Measurements from ENCODE around the gene ZBTB46.

GRCh38 chr20:63846888-63847236 lies 15.8 kb upstream of the ZBTB46 start:
- TF ChIP-seq, protein P1, sequence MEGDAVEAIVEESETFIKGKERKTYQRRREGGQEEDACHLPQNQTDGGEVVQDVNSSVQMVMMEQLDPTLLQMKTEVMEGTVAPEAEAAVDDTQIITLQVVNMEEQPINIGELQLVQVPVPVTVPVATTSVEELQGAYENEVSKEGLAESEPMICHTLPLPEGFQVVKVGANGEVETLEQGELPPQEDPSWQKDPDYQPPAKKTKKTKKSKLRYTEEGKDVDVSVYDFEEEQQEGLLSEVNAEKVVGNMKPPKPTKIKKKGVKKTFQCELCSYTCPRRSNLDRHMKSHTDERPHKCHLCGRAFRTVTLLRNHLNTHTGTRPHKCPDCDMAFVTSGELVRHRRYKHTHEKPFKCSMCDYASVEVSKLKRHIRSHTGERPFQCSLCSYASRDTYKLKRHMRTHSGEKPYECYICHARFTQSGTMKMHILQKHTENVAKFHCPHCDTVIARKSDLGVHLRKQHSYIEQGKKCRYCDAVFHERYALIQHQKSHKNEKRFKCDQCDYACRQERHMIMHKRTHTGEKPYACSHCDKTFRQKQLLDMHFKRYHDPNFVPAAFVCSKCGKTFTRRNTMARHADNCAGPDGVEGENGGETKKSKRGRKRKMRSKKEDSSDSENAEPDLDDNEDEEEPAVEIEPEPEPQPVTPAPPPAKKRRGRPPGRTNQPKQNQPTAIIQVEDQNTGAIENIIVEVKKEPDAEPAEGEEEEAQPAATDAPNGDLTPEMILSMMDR (conservative IDR thresholded peaks at IDR 0.05), result no peak
- no peak for TF ChIP-seq ZFX (IDR thresholded peaks at IDR 0.05)

Data from C4-2B (cell line).